Calu3 (cell line): ENCODE results near the gene WEE2. TPM values are rescaled to one million over a fixed set of nuclear protein-coding genes. Genes with fewer than 3 reads are reported as not detected.
"Not testable (repeated sequence)": the region's sequence is repeated elsewhere in the genome, so short reads cannot be mapped to it uniquely, and the experiment has no call there.

Experiments used
- BruUV-seq: library from RNA; stranded (reverse); fragments of 400-500 nt; replicated peaks from 2 replicates; lab custom pipeline; 2021; lab: Mats Ljungman, UMichigan
- CTCF ChIA-PET: fragments of 300-600 bp; sonication (Branson Sonifier 250); formaldehyde crosslinking; loops from one replicate; lab custom pipeline; 2022; ENCODE audit warnings: antibody characterized with exemption; lab: Charles Lee
- DNase-seq: peaks from one replicate; pipeline ENCODE4 v3.0.0; 2022
- H3K27ac Mint-ChIP-seq: one replicate; pipeline ENCODE4 v1.8.0; 2022; ENCODE audit warnings: mixed read lengths; ENCODE audit not compliant: unreplicated experiment
- H3K27me3 Mint-ChIP-seq: one replicate; pipeline ENCODE4 v1.8.0; 2022; ENCODE audit warnings: mixed read lengths; ENCODE audit not compliant: unreplicated experiment
- H3K36me3 Mint-ChIP-seq: one replicate; pipeline ENCODE4 v1.8.0; 2022; ENCODE audit warnings: mild to moderate bottlenecking, moderate library complexity, mixed read lengths; ENCODE audit not compliant: insufficient read depth, unreplicated experiment
- H3K4me1 Mint-ChIP-seq: one replicate; pipeline ENCODE4 v1.8.0; 2022; ENCODE audit warnings: mild to moderate bottlenecking, low read depth, mixed read lengths; ENCODE audit not compliant: unreplicated experiment
- H3K4me3 Mint-ChIP-seq: one replicate; pipeline ENCODE4 v1.8.0; 2022; ENCODE audit warnings: mild to moderate bottlenecking, low read depth, moderate library complexity, mixed read lengths; ENCODE audit not compliant: unreplicated experiment
- H3K9me3 Mint-ChIP-seq: one replicate; pipeline ENCODE4 v1.8.0; 2022; ENCODE audit warnings: low read depth, mixed read lengths; ENCODE audit not compliant: unreplicated experiment
- intact Hi-C: fragments of 100-400 bp; cut with micrococcal nuclease; formaldehyde crosslinking; loops from one replicate; pipeline ENCODE4 v1.10.0; 2022; ENCODE audit not compliant: unreplicated experiment
- total RNA-seq: library from RNA; stranded (reverse); gene quantifications from 2 replicates; pipeline ENCODE4 v1.2.3, GENCODE V29; 2022
- TF ChIP-seq, protein P1 (sequence below): fragments of 200-600 bp; IDR thresholded peaks from one replicate; pipeline ENCODE4 v1.8.0; 2022; ENCODE audit warnings: antibody characterized with exemption; ENCODE audit not compliant: unreplicated experiment

WEE2 gene
- total RNA-seq, 1 experiment from 2014 or later = not detected

DNA sequence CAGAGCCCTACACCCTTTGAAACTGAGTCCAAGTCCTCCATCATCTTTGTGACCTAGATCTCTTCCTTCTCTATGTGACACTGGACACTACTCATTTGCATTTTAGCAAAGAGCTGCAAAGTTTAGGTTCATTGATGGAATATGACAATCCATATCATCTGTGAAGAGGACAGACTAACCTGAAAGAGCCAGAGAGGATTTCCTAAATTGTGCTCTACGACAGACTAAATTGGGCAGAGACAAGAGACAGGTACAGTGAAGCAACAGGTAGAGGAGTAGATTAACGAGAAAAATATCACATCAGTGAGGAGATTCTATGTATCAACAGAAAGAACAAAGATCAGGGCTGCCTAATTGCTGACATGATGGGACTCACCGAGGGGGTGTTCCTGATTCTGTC, 55.6 kb downstream of the WEE2 start, which contains the start of gene TAS2R3:
Gene TAS2R3, plus strand, starts transcription at position 301 of the 400 bp plus-strand sequence. Its CDS starts 62 bp downstream, at position 363.
- Mint-ChIP-seq H3K4me3 (no peak within 1 kb of the TSS), H3K27ac (no peak within 1 kb of the TSS), H3K36me3 (peaks cover 8% of the 10 kb centered on the region), H3K27me3 (no peaks in the 10 kb centered on the region), H3K4me1 (no peaks in the 10 kb centered on the region), H3K9me3 (no peaks in the 10 kb centered on the region)
- TF ChIP-seq, protein P1, sequence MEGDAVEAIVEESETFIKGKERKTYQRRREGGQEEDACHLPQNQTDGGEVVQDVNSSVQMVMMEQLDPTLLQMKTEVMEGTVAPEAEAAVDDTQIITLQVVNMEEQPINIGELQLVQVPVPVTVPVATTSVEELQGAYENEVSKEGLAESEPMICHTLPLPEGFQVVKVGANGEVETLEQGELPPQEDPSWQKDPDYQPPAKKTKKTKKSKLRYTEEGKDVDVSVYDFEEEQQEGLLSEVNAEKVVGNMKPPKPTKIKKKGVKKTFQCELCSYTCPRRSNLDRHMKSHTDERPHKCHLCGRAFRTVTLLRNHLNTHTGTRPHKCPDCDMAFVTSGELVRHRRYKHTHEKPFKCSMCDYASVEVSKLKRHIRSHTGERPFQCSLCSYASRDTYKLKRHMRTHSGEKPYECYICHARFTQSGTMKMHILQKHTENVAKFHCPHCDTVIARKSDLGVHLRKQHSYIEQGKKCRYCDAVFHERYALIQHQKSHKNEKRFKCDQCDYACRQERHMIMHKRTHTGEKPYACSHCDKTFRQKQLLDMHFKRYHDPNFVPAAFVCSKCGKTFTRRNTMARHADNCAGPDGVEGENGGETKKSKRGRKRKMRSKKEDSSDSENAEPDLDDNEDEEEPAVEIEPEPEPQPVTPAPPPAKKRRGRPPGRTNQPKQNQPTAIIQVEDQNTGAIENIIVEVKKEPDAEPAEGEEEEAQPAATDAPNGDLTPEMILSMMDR = no peak
- DNase-seq = no peak
- intact Hi-C loops = no loop called here
- no TSS peak for BruUV-seq
- CTCF ChIA-PET = no interaction called here

DNA sequence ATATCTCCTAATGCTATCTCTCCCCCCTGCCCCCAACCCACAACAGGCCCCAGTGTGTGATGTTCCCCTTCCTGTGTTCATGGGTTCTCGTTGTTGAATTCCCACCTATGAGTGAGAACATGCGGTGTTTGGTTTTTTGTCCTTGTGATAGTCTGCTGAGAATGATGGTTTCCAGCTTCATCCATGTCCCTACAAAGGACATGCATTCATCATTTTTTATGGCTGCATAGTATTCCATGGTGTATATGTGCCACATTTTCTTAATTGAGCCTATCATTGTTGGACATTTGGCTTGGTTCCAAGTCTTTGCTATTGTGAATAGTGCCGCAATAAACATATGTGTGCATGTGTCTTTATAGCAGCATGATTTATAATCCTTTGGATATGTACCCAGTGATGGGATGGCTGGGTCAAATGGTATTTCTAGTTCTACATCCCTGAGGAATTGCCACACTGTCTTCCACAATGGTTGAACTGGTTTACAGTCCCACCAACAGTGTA, 62.0 kb downstream of the WEE2 start:
- CTCF ChIA-PET = not testable (repeated sequence)

DNA sequence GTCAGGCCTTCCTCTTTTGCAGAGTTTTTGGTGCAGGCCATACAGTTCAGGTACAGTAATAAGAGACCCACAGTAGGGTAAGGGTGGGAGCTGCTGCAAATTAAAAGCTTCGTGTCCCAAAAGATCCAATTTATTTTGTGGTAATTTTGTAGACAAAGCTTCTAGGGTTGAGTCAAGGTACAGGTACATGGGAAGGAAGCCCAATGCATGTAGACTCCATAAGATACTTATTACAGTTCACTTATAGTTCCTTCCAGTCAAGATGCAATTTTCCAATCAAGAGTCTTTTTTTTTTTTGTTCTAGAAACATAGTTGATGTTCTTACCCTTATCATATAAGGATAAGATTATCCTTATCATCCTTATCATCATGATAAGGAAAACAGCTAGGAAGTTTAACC, 68.2 kb downstream of the WEE2 start, which contains the start of gene TAS2R4:
Gene TAS2R4, plus strand, starts transcription at position 301 of the 400 bp plus-strand sequence. CDS start 1,815 bp downstream, outside the sequence.
- DNase-seq = no peak
- CTCF ChIA-PET = no interaction called here
- H3K27ac Mint-ChIP-seq = no peak within 1 kb of the TSS
- peaks cover 7% of the 10 kb centered on the region for H3K9me3 Mint-ChIP-seq
- TF ChIP-seq, protein P1 = no peak
- no peaks in the 10 kb centered on the region for H3K36me3 Mint-ChIP-seq
- no peaks in the 10 kb centered on the region for H3K4me1 Mint-ChIP-seq
- intact Hi-C loops = no loop called here
- BruUV-seq = no TSS peak
- no peak within 1 kb of the TSS for H3K4me3 Mint-ChIP-seq
- H3K27me3 Mint-ChIP-seq = no peaks in the 10 kb centered on the region

More for the DNA sequence above, 62.0 kb downstream of the WEE2 start:
- H3K36me3 Mint-ChIP-seq, DNase-seq, H3K4me3 Mint-ChIP-seq, BruUV-seq, H3K27ac Mint-ChIP-seq, H3K9me3 Mint-ChIP-seq, intact Hi-C loops, H3K27me3 Mint-ChIP-seq, H3K4me1 Mint-ChIP-seq: not testable (repeated sequence)

Other genes starting within 250 kb of the WEE2 start
- gene AGK, start 156.9 kb upstream of the WEE2 start, total RNA-seq = 31.5 and 32.3 TPM in 2 replicates
- gene DENND11, start 6.2 kb upstream of the WEE2 start, total RNA-seq = 24.5 and 26.5 TPM in 2 replicates
- 162 and 164 TPM in 2 replicates for gene SSBP1, start 30.0 kb downstream of the WEE2 start, total RNA-seq
- 2.8 and 3.8 TPM in 2 replicates for gene TAS2R3, start 55.7 kb downstream of the WEE2 start, total RNA-seq
- gene TAS2R4, start 68.3 kb downstream of the WEE2 start, total RNA-seq = 2.4 and 3.0 TPM in 2 replicates
- 3.0 and 3.6 TPM in 2 replicates for gene TAS2R5, start 81.9 kb downstream of the WEE2 start, total RNA-seq
- not detected in 2 replicates for gene PRSS37, start 133.1 kb downstream of the WEE2 start, total RNA-seq
- not detected in 2 replicates for gene OR9A4, start 208.0 kb downstream of the WEE2 start, total RNA-seq
- gene CLEC5A, start 238.6 kb downstream of the WEE2 start, total RNA-seq = not detected in 2 replicates